Naive thymus-derived CD8-positive, alpha-beta T cell (primary cell): Measurements from ENCODE around the gene FAM135A. TPM values are rescaled to one million over a fixed set of nuclear protein-coding genes. Genes with fewer than 3 reads are reported as not detected.

Experiments
- ATAC-seq, 2 donors: fragments of 150-1000 bp; cut with Tn5 transposase in 1 of 2; sonication (Bioruptor Pico), chemical (Tn5 transposase) in 1 of 2; 1 replicate in 1 of 2; 2 replicates in 1 of 2; pipeline ENCODE4 v1.10.0; 2021; ENCODE audit warnings: mild to moderate bottlenecking in 2 of 2, moderate library complexity in 2 of 2
- POLR2A ChIA-PET: fragments of 350-600 bp; sonication (Branson Sonifier 250); formaldehyde crosslinking; loops from one replicate; lab custom pipeline; 2021; ENCODE audit warnings: antibody characterized with exemption; lab: Charles Lee
- DNase-seq, 10 donors: peaks; one replicate each; pipeline versions ENCODE4 v3.0.0 to v3.0.0-alpha.2; 2020 to 2022
- H3K27ac Mint-ChIP-seq, 10 donors: one replicate each; pipeline ENCODE4 v1.8.0; 2020 to 2022; ENCODE audit warnings: mild to moderate bottlenecking in 10 of 10, mixed read lengths in 10 of 10, moderate library complexity in 4 of 10, inconsistent platforms in 1 of 10
- H3K27me3 Mint-ChIP-seq, 5 donors: one replicate each; pipeline ENCODE4 v1.8.0; 2021 to 2022; ENCODE audit warnings: mixed read lengths in 5 of 5
- H3K36me3 Mint-ChIP-seq, 3 donors: one replicate each; pipeline ENCODE4 v1.8.0; 2020 to 2022; ENCODE audit warnings: mixed read lengths in 3 of 3, mild to moderate bottlenecking in 2 of 3, inconsistent platforms in 1 of 3
- H3K4me1 Mint-ChIP-seq, 4 donors: one replicate each; pipeline ENCODE4 v1.8.0; 2021 to 2022; ENCODE audit warnings: mixed read lengths in 4 of 4
- H3K4me3 Mint-ChIP-seq, 10 donors: one replicate each; pipeline ENCODE4 v1.8.0; 2020 to 2022; ENCODE audit warnings: mild to moderate bottlenecking in 10 of 10, mixed read lengths in 10 of 10, moderate library complexity in 6 of 10, inconsistent platforms in 1 of 10
- H3K9me3 Mint-ChIP-seq, 9 donors: one replicate each; pipeline ENCODE4 v1.8.0; 2020 to 2022; ENCODE audit warnings: mixed read lengths in 9 of 9, mild to moderate bottlenecking in 3 of 9, inconsistent platforms in 1 of 9, moderate library complexity in 1 of 9
- polyA plus RNA-seq, 3 donors: library from polyadenylated mRNA; unstranded; fragments of 300-500 nt; fragmentation: Illumina TruSeq; gene quantifications; one replicate each; pipeline ENCODE4 v1.2.3, GENCODE V29; 2021
- total RNA-seq, 8 experiments: library from RNA in 2 of 8; stranded (reverse) in 2 of 8; gene quantifications; one replicate each; pipeline ENCODE4 v1.2.3 and lab custom pipeline; 2021 to 2026

FAM135A gene
- 10 to 100 TPM; 10.9 to 11.5 TPM for total RNA-seq
- 1 to 10 TPM; 2.9 to 3.9 (median 3.3) TPM for polyA plus RNA-seq
- total RNA-seq (lab: John Stamatoyannopoulos, UW): 8.4 to 20.3 (median 14.3) reads per million in 6 experiments

GRCh38 chr6:70413114-70413991, at the start of gene FAM135A:
FAM135A (plus strand) TSS chr6:70413508; CDS start chr6:70428343, 14,835 bp downstream.
- ATAC-seq: peak; percentile 87 to 89
- H3K9me3 Mint-ChIP-seq: no peaks in the 10 kb centered on the region
- peaks cover 12 to 23% (median 19%) of the 10 kb centered on the region in 4 donors for H3K4me1 Mint-ChIP-seq
- DNase-seq: peak; percentile 88 to 96 (median 92)
- H3K4me3 Mint-ChIP-seq: peak within 1 kb of the TSS; percentile 88 to 100 (median 95)
- POLR2A ChIA-PET: interaction anchor here (0.6 to 1.9 kb wide), 4 partner anchors 153 to 875 kb away, joined by 3 to 10 read pairs (median 4); partner anchors contain the start of genes OGFRL1, SDHAF4 and SMAP1
- peak within 1 kb of the TSS; percentile 85 to 98 (median 93) for H3K27ac Mint-ChIP-seq
- peaks cover 2 to 6% (median 5%) of the 10 kb centered on the region in 3 donors for H3K36me3 Mint-ChIP-seq
- no peaks in the 10 kb centered on the region for H3K27me3 Mint-ChIP-seq

- POLR2A ChIA-PET: no interaction called here
- Mint-ChIP-seq H3K4me1 (no peaks in the 10 kb centered on the region), H3K27ac (no peak overlapping the region), H3K36me3 (no peaks in the 10 kb centered on the region), H3K9me3 (no peaks in the 10 kb centered on the region), H3K4me3 (no peak overlapping the region), H3K27me3 (peaks cover 6 to 20% (median 17%) of the 10 kb centered on the region in 5 donors)
- no peak for DNase-seq
- no peak for ATAC-seq
Observed at GRCh38 chr6:70363741-70364493, 49.4 kb upstream of the FAM135A start.

GRCh38 chr6:70369332-70369950, 43.9 kb upstream of the FAM135A start:
- POLR2A ChIA-PET: no interaction called here
- peaks cover 0 to 4% (median under 1%) of the 10 kb centered on the region in 4 donors for H3K4me1 Mint-ChIP-seq
- DNase-seq (peak; percentile 22 to 71 (median 56)), ATAC-seq (peak; percentile 71 to 86)
- H3K27me3 Mint-ChIP-seq: peaks cover 5 to 27% (median 16%) of the 10 kb centered on the region in 5 donors
- no peaks in the 10 kb centered on the region for H3K36me3 Mint-ChIP-seq
- no peaks in the 10 kb centered on the region for H3K9me3 Mint-ChIP-seq
- H3K4me3 Mint-ChIP-seq: no peak overlapping the region
- H3K27ac Mint-ChIP-seq: no peak overlapping the region

- no peaks in the 10 kb centered on the region for H3K36me3 Mint-ChIP-seq
- peaks cover 11 to 32% (median 20%) of the 10 kb centered on the region in 5 donors for H3K27me3 Mint-ChIP-seq
- no peak overlapping the region for H3K27ac Mint-ChIP-seq
- ATAC-seq (no peak), DNase-seq (no peak)
- POLR2A ChIA-PET: no interaction called here
- peaks cover 0 to 4% (median under 1%) of the 10 kb centered on the region in 4 donors for H3K4me1 Mint-ChIP-seq
- H3K9me3 Mint-ChIP-seq: no peaks in the 10 kb centered on the region
- no peak overlapping the region for H3K4me3 Mint-ChIP-seq
Observed at GRCh38 chr6:70370496-70370895, 42.8 kb upstream of the FAM135A start.

- H3K4me3 Mint-ChIP-seq: no peak overlapping the region
- H3K4me1 Mint-ChIP-seq: peaks cover 0 to 4% (median under 1%) of the 10 kb centered on the region in 4 donors
- peak in 3 of 10 donors; percentile 53 to 57 (median 56) for DNase-seq
- peak; percentile 56 to 58 for ATAC-seq
- no peaks in the 10 kb centered on the region for H3K36me3 Mint-ChIP-seq
- POLR2A ChIA-PET: no interaction called here
- peaks cover 14 to 35% (median 26%) of the 10 kb centered on the region in 5 donors for H3K27me3 Mint-ChIP-seq
- no peaks in the 10 kb centered on the region for H3K9me3 Mint-ChIP-seq
- H3K27ac Mint-ChIP-seq: no peak overlapping the region
Observed at GRCh38 chr6:70371454-70372105, 41.7 kb upstream of the FAM135A start.

- H3K4me1 Mint-ChIP-seq: no peaks in the 10 kb centered on the region
- no peaks in the 10 kb centered on the region for H3K36me3 Mint-ChIP-seq
- H3K4me3 Mint-ChIP-seq: no peak overlapping the region
- DNase-seq (no peak), ATAC-seq (no peak)
- no peaks in the 10 kb centered on the region for H3K9me3 Mint-ChIP-seq
- no peak overlapping the region for H3K27ac Mint-ChIP-seq
- H3K27me3 Mint-ChIP-seq: peaks cover 17 to 35% (median 24%) of the 10 kb centered on the region in 5 donors
- POLR2A ChIA-PET: no interaction called here
Observed at GRCh38 chr6:70375166-70375565, 38.1 kb upstream of the FAM135A start.

- Mint-ChIP-seq H3K9me3 (no peaks in the 10 kb centered on the region), H3K27me3 (peaks cover 17 to 35% (median 24%) of the 10 kb centered on the region in 5 donors), H3K4me1 (no peaks in the 10 kb centered on the region), H3K36me3 (no peaks in the 10 kb centered on the region), H3K4me3 (no peak overlapping the region), H3K27ac (no peak overlapping the region)
- POLR2A ChIA-PET: no interaction called here
- ATAC-seq (no peak), DNase-seq (no peak)
Observed at GRCh38 chr6:70375882-70376281, 37.4 kb upstream of the FAM135A start.

GRCh38 chr6:70376628-70377027, 36.7 kb upstream of the FAM135A start:
- no peak overlapping the region for H3K4me3 Mint-ChIP-seq
- H3K27me3 Mint-ChIP-seq: peaks cover 16 to 31% (median 22%) of the 10 kb centered on the region in 5 donors
- ATAC-seq (no peak), DNase-seq (no peak)
- no peaks in the 10 kb centered on the region for H3K36me3 Mint-ChIP-seq
- no peak overlapping the region for H3K27ac Mint-ChIP-seq
- POLR2A ChIA-PET: no interaction called here
- no peaks in the 10 kb centered on the region for H3K9me3 Mint-ChIP-seq
- no peaks in the 10 kb centered on the region for H3K4me1 Mint-ChIP-seq

GRCh38 chr6:70377372-70377771, 35.9 kb upstream of the FAM135A start:
- POLR2A ChIA-PET: no interaction called here
- H3K4me3 Mint-ChIP-seq: no peak overlapping the region
- H3K4me1 Mint-ChIP-seq: no peaks in the 10 kb centered on the region
- no peak overlapping the region for H3K27ac Mint-ChIP-seq
- no peaks in the 10 kb centered on the region for H3K9me3 Mint-ChIP-seq
- DNase-seq (no peak), ATAC-seq (no peak)
- H3K36me3 Mint-ChIP-seq: no peaks in the 10 kb centered on the region
- H3K27me3 Mint-ChIP-seq: peaks cover 16 to 29% (median 21%) of the 10 kb centered on the region in 5 donors

- H3K9me3 Mint-ChIP-seq: no peaks in the 10 kb centered on the region
- H3K4me1 Mint-ChIP-seq: no peaks in the 10 kb centered on the region
- peaks cover 10 to 23% (median 19%) of the 10 kb centered on the region in 5 donors for H3K27me3 Mint-ChIP-seq
- H3K27ac Mint-ChIP-seq: no peak overlapping the region
- H3K36me3 Mint-ChIP-seq: peaks cover 0 to 6% (median 0%) of the 10 kb centered on the region in 3 donors
- H3K4me3 Mint-ChIP-seq: no peak overlapping the region
- no peak for DNase-seq
- ATAC-seq: no peak
- POLR2A ChIA-PET: no interaction called here
Observed at GRCh38 chr6:70379473-70380013, 33.8 kb upstream of the FAM135A start.

GRCh38 chr6:70380252-70380651, 33.1 kb upstream of the FAM135A start:
- H3K27ac Mint-ChIP-seq: no peak overlapping the region
- no peaks in the 10 kb centered on the region for H3K4me1 Mint-ChIP-seq
- no peaks in the 10 kb centered on the region for H3K9me3 Mint-ChIP-seq
- H3K36me3 Mint-ChIP-seq: peaks cover 0 to 8% (median 0%) of the 10 kb centered on the region in 3 donors
- no peak for ATAC-seq
- no peak overlapping the region for H3K4me3 Mint-ChIP-seq
- POLR2A ChIA-PET: no interaction called here
- no peak for DNase-seq
- H3K27me3 Mint-ChIP-seq: peaks cover 6 to 19% (median 15%) of the 10 kb centered on the region in 5 donors
